ENCODE data around the gene BRD9. TPM values are rescaled to one million over a fixed set of nuclear protein-coding genes. Genes with fewer than 3 reads are reported as not detected.

The BRD9 gene
- total and polyA plus RNA-seq, 2 of the 13 experiments (the other 11 are each of a cell fraction or from before 2014, with no cell fraction given): 5.2 to 22.9 TPM

GRCh38 chr5:892394-893136, at the start of gene BRD9, which contains the start of gene TRIP13 (continued):
- TF ChIP-seq ZBTB43 (CRISPR knock-in tag; conservative IDR thresholded peaks at IDR 0.05) (0 out of 2 replicates have a peak, but pooled peaks have one; percentile 32), MXD4 (CRISPR knock-in tag; IDR thresholded peaks at IDR 0.05) (peak; percentile 99), AGO2 (optimal IDR thresholded peaks at IDR 0.05; ENCODE audit: low read depth, low read length) (peak; percentile 41), HOXD1 (CRISPR knock-in tag; IDR thresholded peaks at IDR 0.05) (0 out of 2 replicates have a peak, but pooled peaks have one; percentile 25), DPF2 (CRISPR knock-in tag; IDR thresholded peaks at IDR 0.05; ENCODE audit: borderline replicate concordance, low read depth) (no peak), ZFY (CRISPR knock-in tag; IDR thresholded peaks at IDR 0.05) (peak; percentile 95), TFDP1 (CRISPR knock-in tag; IDR thresholded peaks at IDR 0.05; ENCODE audit: borderline replicate concordance) (peak; percentile 99), ZMYM4 (CRISPR knock-in tag; IDR thresholded peaks at IDR 0.05) (peak; percentile 50; the same call in 1 of the 2 replicates), SMARCE1 (IDR thresholded peaks at IDR 0.05; ENCODE audit: borderline replicate concordance) (no peak), TAF1 (CRISPR knock-in tag; IDR thresholded peaks at IDR 0.05) (peak; percentile 32), SP1 (IDR thresholded peaks at IDR 0.05) (no peak), SP1 (CRISPR knock-in tag; IDR thresholded peaks at IDR 0.05) (peak; percentile 60), ZNF687 (CRISPR knock-in tag; IDR thresholded peaks at IDR 0.05) (peak; percentile 86), CREBL2 (CRISPR knock-in tag; IDR thresholded peaks at IDR 0.05; ENCODE audit: borderline replicate concordance) (no peak), CREB1 (IDR thresholded peaks at IDR 0.05) (no peak; the same call in 1 of the 2 replicates), CREB1 (CRISPR knock-in tag; IDR thresholded peaks at IDR 0.05) (no peak), ZSCAN30 (CRISPR knock-in tag; IDR thresholded peaks at IDR 0.05) (no peak), TOE1 (CRISPR knock-in tag; IDR thresholded peaks at IDR 0.05) (no peak), ZNF879 (CRISPR knock-in tag; IDR thresholded peaks at IDR 0.05) (no peak), MIER3 (CRISPR knock-in tag; IDR thresholded peaks at IDR 0.05; ENCODE audit: borderline replicate concordance) (no peak), TMF1 (CRISPR knock-in tag; IDR thresholded peaks at IDR 0.05; ENCODE audit: low read depth) (peak; percentile 93), PHF21A (CRISPR knock-in tag; IDR thresholded peaks at IDR 0.05) (no peak; the same call in 1 of the 2 replicates), SOX6 (IDR thresholded peaks at IDR 0.05) (no peak), SOX6 (CRISPR knock-in tag; IDR thresholded peaks at IDR 0.05) (no peak), SAFB2 (CRISPR knock-in tag; IDR thresholded peaks at IDR 0.05; ENCODE audit: borderline replicate concordance, low read depth) (no peak; the same call in 1 of the 2 replicates), MIXL1 (CRISPR knock-in tag; IDR thresholded peaks at IDR 0.05) (no peak), PPARG (CRISPR knock-in tag; conservative IDR thresholded peaks at IDR 0.05) (0 out of 2 replicates have a peak, but pooled peaks have one; percentile 15)

Data from HepG2 (cell line).